ENCODE data around the gene IQCN.

Gene IQCN

GRCh38 chr19:18263324-18264136 lies 10.7 kb downstream of the IQCN start:
- DNase-seq = no peak

GRCh38 chr19:18262917-18263316 lies 11.3 kb downstream of the IQCN start:
- no peak for DNase-seq

GRCh38 chr19:18262144-18262543 lies 12.1 kb downstream of the IQCN start:
- no peak for DNase-seq

- no peak for DNase-seq
Measured at GRCh38 chr19:18261474-18261873, 12.8 kb downstream of the IQCN start.

- DNase-seq = no peak
Measured at GRCh38 chr19:18259893-18260292, 14.4 kb downstream of the IQCN start.

GRCh38 chr19:18257503-18258470 lies 16.5 kb downstream of the IQCN start:
- DNase-seq = no peak

- DNase-seq = peak; percentile 41 to 64
Measured at GRCh38 chr19:18254546-18255503, 19.4 kb downstream of the IQCN start.

- no peak for DNase-seq
Measured at GRCh38 chr19:18253716-18254115, 20.5 kb downstream of the IQCN start.

GRCh38 chr19:18253130-18253529 lies 21.1 kb downstream of the IQCN start:
- no peak for DNase-seq

GRCh38 chr19:18252370-18252717 lies 21.9 kb downstream of the IQCN start:
- DNase-seq = no peak

GRCh38 chr19:18251587-18252369 lies 22.5 kb downstream of the IQCN start:
- peak; percentile 55 to 66 for DNase-seq

- DNase-seq = no peak
Measured at GRCh38 chr19:18249834-18250233, 24.4 kb downstream of the IQCN start.

GRCh38 chr19:18245297-18245696 lies 29.0 kb downstream of the IQCN start:
- no peak for DNase-seq

- DNase-seq = no peak
Measured at GRCh38 chr19:18239303-18239702, 34.9 kb downstream of the IQCN start.

GRCh38 chr19:18234194-18234593 lies 40.1 kb downstream of the IQCN start:
- no peak for DNase-seq

GRCh38 chr19:18233224-18233825 lies 40.9 kb downstream of the IQCN start:
- peak in 1 of 2 experiments; percentile 46 for DNase-seq

- peak; percentile 49 to 68 for DNase-seq
Measured at GRCh38 chr19:18232540-18233223, 41.6 kb downstream of the IQCN start.

GRCh38 chr19:18231775-18232174 lies 42.5 kb downstream of the IQCN start:
- no peak for DNase-seq

GRCh38 chr19:18230941-18231734 lies 43.1 kb downstream of the IQCN start:
- DNase-seq = no peak

GRCh38 chr19:18229915-18230314 lies 44.3 kb downstream of the IQCN start:
- DNase-seq = no peak

Data from NCI-H2081 (cell line).